RPMI8226 (cell line): ENCODE measurements around the gene ARHGAP32.
"Not testable (repeated sequence)": the region's sequence is repeated elsewhere in the genome, so short reads cannot be mapped to it uniquely, and the experiment has no call there.

ENCODE experiments used
- DNase-seq: peaks from one replicate; pipeline ENCODE4 v3.0.0-alpha.2; 2015

Gene ARHGAP32

DNA sequence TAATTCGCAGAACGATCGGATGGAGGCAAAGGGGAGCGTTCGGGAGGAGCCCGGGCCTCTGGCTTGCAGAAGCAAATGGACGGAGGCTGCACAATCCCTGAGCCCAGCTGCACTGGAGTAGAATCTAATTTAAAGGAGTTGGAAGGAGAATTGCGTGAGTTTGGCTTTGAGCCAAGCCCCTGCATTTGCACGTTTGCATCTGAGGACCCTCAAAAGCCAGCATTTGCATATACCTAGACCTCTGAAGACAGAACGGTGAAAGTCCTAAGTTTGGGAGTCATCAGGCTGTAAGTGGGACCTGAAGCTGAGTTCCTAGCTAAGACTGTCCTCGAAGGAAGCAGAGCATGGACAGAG lies 265.0 kb downstream of the ARHGAP32 start:
- no peak for DNase-seq

- no peak for DNase-seq
Observed at GRCh38 chr11:128926437-128927107, 265.6 kb downstream of the ARHGAP32 start.

DNA sequence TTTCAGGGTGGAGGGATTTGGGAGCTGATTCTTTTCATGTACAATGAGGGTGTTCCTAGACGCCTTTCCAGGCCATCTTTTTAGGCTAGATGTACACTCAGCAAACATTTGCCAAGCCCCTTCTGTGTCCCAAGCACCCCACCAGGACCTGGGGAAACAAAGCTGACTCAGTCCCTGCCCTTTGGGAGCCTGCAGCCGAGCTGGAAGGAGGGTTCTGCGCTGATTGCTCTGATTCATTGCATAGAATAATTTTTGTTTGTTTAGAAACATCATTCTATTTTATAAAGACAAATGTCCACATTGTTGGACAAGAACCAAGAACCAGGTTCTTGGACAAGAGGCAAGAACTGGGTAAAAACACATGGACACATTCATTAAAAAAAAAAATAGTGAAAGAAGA lies 266.1 kb downstream of the ARHGAP32 start:
- no peak for DNase-seq

GRCh38 chr11:128925250-128925600 lies 266.9 kb downstream of the ARHGAP32 start:
- no peak for DNase-seq

- DNase-seq = no peak
Observed at GRCh38 chr11:128924510-128925249, 267.4 kb downstream of the ARHGAP32 start.

- no peak for DNase-seq
Observed at GRCh38 chr11:128924104-128924503, 268.0 kb downstream of the ARHGAP32 start.

DNA sequence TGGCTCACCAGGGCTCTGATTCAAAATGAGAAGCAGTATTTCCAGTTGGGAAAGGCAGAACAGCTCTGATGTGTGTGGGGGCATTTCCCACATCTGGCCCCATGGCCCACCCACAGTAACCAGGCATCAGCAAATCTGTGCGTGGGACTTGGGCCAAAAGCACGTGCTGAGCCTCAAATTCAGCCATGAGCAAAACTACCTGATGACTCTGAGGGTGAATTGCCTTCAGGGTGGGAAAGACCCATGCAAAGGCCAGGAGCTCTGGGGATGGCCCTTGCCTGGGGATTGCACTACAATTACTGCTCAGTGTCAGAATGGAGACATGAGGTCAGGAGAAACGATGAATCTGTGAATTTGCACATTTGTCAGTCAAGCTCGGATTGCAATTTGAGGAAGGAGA lies 270.3 kb downstream of the ARHGAP32 start:
- no peak for DNase-seq

DNA sequence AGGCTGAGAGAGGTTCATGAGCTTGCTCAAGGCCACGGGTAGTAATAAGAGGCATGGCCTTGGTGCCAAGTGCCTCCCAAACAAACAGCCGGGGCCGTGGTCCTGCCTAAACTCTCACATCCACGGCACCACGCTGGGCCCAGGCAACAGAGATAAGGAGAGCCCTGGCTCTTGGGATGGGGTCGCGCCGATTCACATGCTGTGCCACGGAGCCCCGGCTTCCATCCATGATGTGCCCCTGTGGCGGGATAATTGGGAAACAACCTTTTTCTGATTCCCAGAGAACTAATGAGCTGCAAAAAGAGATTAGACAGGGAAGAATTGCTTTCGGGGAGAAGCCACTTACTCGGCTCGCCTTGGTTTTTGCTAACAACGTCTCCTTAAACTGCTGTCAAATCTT lies 271.5 kb downstream of the ARHGAP32 start:
- no peak for DNase-seq

DNA sequence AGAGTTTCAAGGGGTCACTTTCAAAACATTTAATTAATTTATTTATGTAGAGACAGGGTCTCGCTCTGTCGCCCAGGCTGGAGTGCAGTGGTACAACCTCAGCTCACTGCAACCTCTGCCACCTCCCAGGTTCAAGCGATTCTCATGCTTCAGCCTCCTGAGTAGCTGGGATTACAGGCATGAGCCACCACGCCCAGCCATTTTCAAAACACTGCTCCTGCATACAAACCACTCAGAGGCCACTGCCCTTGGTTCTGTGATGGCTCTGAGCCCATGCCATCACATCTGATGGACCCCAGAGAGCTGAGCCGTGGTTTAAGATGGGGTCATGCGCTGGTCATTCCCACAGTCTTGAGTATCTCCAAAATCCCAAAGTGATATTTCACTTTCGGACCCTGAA lies 272.5 kb downstream of the ARHGAP32 start:
- DNase-seq = not testable (repeated sequence)

DNA sequence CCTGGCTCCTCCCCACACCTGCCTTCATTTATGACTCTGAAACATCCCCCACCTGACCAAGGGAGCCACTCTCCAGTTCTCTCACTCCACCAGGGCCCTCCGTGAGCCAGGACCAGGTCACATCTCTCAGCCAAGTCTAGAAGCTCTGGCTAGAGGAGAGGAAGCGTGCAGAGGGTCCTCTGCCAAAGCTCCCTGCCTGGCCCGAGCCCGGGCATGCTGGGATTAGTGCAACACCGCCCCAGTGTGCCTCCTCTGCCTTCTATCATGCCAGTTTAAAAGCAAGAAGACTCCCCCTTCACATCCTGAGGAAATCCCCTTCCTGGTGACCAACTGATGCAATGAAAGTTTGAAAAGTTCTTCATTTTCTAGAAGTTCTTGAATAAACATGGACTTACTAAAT lies 272.9 kb downstream of the ARHGAP32 start:
- no peak for DNase-seq

- DNase-seq = no peak
Observed at GRCh38 chr11:128917144-128917724, 274.9 kb downstream of the ARHGAP32 start.

DNA sequence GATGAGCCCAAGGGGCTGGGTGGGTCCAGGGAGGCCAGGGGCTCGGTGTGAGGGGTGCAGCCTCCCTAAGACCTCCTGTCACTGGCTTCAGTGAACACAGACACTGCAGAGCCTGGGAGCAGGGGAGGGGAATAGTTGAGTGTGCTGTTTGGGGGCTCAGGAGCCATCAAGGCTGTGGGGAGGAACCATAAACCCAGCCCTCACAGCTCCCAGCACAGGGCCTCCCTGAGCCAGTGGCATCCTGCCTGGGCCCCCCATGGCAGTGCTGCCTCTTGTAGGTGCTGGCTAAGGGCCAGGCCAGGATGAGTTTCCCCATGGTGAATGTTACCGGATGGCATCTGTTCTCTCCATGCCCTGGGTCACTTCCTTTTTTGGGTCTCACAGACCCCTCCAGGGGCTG lies 275.4 kb downstream of the ARHGAP32 start:
- no peak for DNase-seq

DNA sequence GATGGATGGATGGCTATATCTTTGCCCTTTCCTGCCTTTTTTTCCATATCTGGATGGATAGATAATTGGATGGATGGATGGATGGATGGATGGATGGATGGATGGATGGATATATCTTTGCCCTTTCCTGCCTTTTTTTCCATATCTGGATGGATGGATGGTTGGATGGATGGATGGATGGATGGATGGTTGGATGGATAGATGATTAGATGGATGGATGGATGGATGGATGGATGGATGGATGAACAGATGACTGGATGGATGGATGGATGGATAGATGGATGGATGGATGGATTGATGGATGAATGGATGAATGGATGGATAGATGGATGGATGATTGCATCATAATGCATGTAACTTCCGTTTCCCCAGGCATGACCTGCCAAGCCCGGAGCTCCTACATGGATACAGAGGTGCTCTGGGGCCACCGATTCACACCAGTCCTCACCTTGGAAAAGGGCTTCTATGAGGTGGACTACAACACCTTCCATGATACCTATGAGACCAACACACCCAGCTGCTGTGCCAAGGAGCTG lies 276.0 kb downstream of the ARHGAP32 start:
- no peak for DNase-seq

- DNase-seq = no peak
Observed at GRCh38 chr11:128915149-128915521, 277.0 kb downstream of the ARHGAP32 start.
